Measurements from ENCODE around the gene DAO. TPM values are rescaled to one million over a fixed set of nuclear protein-coding genes. Genes with fewer than 3 reads are reported as not detected.
"Not testable (repeated sequence)": the region's sequence is repeated elsewhere in the genome, so short reads cannot be mapped to it uniquely, and the experiment has no call there.

Gene DAO
- total and polyA plus RNA-seq, 9 donors, result not detected

DNA sequence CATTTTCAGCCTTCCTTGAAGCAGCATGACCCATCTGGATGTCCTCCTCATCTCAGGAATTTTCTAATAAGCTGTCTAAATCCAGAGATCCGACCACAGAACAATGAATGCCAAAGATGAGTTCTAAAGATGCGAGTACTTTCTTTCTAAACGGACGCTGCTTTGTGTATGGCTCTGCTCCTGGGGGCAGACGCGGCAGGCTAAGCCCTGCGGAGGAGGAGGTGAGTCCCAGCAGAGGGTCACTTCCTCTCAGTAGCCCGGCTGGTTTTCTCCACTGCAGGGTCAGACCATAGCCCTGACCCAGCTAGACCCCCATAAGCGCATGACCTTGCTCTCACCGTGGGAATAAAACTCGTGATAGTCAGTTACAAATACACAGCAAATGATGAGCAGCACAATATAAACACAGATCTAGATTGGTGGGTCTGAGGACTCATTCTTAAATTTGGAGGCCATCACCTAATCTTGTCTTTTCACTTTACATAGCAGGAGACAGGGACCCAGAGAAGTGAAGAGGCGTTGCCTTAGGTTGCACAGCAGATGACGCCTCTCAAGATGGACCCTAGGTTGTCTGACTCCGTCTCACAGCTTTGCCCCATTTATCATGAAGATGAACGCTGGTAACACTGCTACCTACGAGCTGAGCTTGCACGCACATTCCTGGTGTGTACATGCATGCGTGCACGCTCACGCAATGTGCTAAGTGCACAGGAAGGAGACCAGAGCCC lies 39.1 kb upstream of the DAO start:
- Histone ChIP-seq H3K27me3 (no peaks in the 10 kb centered on the region), H3K27ac (peak overlapping the region in 1 of 2 donors; percentile 7), H3K4me3 (no peak overlapping the region), H3K9me3 (no peaks in the 10 kb centered on the region), H3K36me3 (no peaks in the 10 kb centered on the region), H3K4me1 (ENCODE audit: insufficient read depth) (peaks cover 21% of the 10 kb centered on the region)
- intact Hi-C loops (cut with DNase I), result no loop called here
- DNase-seq, result no peak
- WGBS, 3 donors, result 43 to 52% (median 44%) methylated on average over 20 of the region's 20 CpGs
- TF ChIP-seq, protein P1, sequence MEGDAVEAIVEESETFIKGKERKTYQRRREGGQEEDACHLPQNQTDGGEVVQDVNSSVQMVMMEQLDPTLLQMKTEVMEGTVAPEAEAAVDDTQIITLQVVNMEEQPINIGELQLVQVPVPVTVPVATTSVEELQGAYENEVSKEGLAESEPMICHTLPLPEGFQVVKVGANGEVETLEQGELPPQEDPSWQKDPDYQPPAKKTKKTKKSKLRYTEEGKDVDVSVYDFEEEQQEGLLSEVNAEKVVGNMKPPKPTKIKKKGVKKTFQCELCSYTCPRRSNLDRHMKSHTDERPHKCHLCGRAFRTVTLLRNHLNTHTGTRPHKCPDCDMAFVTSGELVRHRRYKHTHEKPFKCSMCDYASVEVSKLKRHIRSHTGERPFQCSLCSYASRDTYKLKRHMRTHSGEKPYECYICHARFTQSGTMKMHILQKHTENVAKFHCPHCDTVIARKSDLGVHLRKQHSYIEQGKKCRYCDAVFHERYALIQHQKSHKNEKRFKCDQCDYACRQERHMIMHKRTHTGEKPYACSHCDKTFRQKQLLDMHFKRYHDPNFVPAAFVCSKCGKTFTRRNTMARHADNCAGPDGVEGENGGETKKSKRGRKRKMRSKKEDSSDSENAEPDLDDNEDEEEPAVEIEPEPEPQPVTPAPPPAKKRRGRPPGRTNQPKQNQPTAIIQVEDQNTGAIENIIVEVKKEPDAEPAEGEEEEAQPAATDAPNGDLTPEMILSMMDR (IDR thresholded peaks at IDR 0.05), result no peak
- TF ChIP-seq EP300 (IDR thresholded peaks at IDR 0.05) (no peak), POLR2A (IDR thresholded peaks at IDR 0.05) (no peak)

DNA sequence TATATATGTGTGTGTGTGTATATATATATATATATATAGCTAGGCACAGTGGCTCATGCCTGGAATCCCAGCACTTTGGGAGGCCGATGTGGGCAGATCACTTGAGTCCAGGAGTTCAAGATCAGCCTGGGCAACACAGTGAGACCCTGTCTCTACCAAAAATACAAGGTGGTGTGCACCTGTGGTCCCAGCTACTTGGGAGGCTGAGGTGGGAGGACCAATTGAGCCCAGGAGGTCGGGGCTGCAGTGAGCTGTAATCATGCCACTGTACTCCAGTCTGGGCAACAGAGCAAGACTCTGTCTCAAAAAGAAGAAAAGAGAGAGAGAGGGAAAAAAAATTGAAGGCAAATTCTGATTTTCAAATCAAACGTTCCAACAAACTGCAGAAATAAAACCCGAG lies 38.1 kb upstream of the DAO start:
- H3K4me3 ChIP-seq; H3K27ac ChIP-seq; H3K27me3 ChIP-seq; DNase-seq; H3K9me3 ChIP-seq; intact Hi-C loops (cut with DNase I); H3K36me3 ChIP-seq: not testable (repeated sequence)
- peaks cover 21% of the 10 kb centered on the region for H3K4me1 ChIP-seq (ENCODE audit: insufficient read depth)
- 72 to 84% (median 75%) methylated on average over 4 of the region's 4 CpGs for WGBS, 3 donors

DNA sequence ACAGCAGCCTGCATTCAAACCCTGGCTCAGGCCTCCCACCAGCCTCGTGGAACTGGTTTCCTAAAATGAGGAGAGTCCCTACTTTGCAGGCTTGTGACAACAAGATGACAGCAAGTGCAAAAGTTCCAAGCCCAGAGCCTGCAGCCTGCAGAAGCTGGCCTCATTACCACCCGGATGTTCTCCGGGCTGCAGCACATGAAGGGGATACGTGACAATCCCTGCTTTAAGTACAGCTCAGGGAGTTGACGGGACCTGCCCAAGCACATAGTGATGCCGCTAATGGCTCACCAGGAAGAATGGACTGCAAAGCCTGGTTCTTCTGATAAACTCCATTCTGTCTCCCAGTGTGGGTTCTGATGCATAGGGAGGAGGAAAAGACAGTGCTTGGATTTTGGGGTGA lies 37.5 kb upstream of the DAO start:
- 81 to 86% (median 85%) methylated on average over 6 of the region's 6 CpGs for WGBS, 3 donors
- intact Hi-C loops (cut with DNase I), result no loop called here
- no peak overlapping the region for H3K27ac ChIP-seq

DNA sequence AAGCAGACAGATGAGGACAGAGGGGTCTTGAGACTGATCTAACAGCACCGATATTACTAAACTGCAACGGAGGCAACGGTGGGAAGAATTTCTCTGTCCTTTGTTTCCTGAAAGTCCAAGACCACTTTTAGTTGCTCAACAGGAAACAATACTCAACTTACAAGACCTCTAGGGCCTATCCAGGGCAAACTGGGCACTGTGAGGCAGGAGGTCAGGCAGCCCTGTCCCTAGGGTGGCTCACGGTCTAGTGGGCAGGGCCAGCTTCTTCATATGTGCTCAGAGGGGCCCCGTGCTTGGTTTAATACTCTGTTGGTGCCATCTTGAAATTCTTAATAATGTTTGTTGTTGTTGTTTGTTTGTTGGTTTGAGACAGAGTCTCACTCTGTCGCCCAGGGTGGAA lies 36.7 kb upstream of the DAO start:
- H3K27me3 ChIP-seq, result no peaks in the 10 kb centered on the region
- no peaks in the 10 kb centered on the region for H3K36me3 ChIP-seq
- TF ChIP-seq POLR2A (IDR thresholded peaks at IDR 0.05) (no peak), EP300 (IDR thresholded peaks at IDR 0.05) (no peak)
- TF ChIP-seq, protein P1 (IDR thresholded peaks at IDR 0.05), result no peak
- no peak overlapping the region for H3K4me3 ChIP-seq
- peaks cover 20% of the 10 kb centered on the region for H3K4me1 ChIP-seq (ENCODE audit: insufficient read depth)
- no peak for DNase-seq
- H3K27ac ChIP-seq, result no peak overlapping the region
- H3K9me3 ChIP-seq, result no peaks in the 10 kb centered on the region
- 92 to 95% (median 94%) methylated on average over 6 of the region's 6 CpGs for WGBS, 3 donors
- intact Hi-C loops (cut with DNase I), result no loop called here

More for the DNA sequence above, 37.5 kb upstream of the DAO start:
- Histone ChIP-seq H3K36me3 (no peaks in the 10 kb centered on the region), H3K9me3 (no peaks in the 10 kb centered on the region), H3K4me3 (no peak overlapping the region), H3K4me1 (ENCODE audit: insufficient read depth) (peaks cover 21% of the 10 kb centered on the region), H3K27me3 (no peaks in the 10 kb centered on the region)
- TF ChIP-seq POLR2A (IDR thresholded peaks at IDR 0.05) (no peak), EP300 (IDR thresholded peaks at IDR 0.05) (no peak)
- TF ChIP-seq, protein P1 (IDR thresholded peaks at IDR 0.05), result no peak
- no peak for DNase-seq

DNA sequence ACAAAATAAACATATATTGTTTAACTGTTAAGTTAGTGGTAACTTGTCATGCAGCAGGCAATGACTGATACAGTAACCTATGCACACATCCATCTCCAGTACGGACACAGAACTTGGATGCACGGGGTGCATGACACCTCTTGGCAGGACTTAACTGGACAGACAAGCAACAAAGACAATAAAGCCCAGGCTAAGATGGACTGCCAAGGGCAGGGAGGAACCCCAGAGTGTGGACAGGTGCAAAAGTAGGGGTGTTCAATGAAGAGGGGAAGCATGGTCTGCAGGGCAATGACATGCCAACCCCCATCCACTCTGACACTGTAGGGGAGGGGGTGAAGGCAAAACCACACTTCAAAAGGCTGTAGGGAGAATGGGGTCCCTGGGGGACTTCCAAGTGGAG lies 34.2 kb upstream of the DAO start:
- Histone ChIP-seq H3K9me3 (no peaks in the 10 kb centered on the region), H3K36me3 (no peaks in the 10 kb centered on the region), H3K4me1 (ENCODE audit: insufficient read depth) (peaks cover 2% of the 10 kb centered on the region), H3K27ac (no peak overlapping the region), H3K27me3 (no peaks in the 10 kb centered on the region), H3K4me3 (no peak overlapping the region)
- 92 to 98% (median 94%) methylated on average over 2 of the region's 2 CpGs for WGBS, 3 donors
- no peak for TF ChIP-seq EP300 (IDR thresholded peaks at IDR 0.05)
- TF ChIP-seq, protein P1 (IDR thresholded peaks at IDR 0.05), result no peak
- intact Hi-C loops (cut with DNase I), result no loop called here
- DNase-seq, result no peak

Measured in ovary (tissue), 9 donors.